Activated CD8-positive, alpha-beta memory T cell treated with anti-CD3 and anti-CD28 coated beads for 1 hour (primary cell): ENCODE results near the gene F2.
"Not testable (repeated sequence)": the region's sequence is repeated elsewhere in the genome, so short reads cannot be mapped to it uniquely, and the experiment has no call there.

ENCODE experiments used
- DNase-seq, 2 donors: peaks; one replicate each; pipeline ENCODE4 v3.0.0-alpha.2; 2020; ENCODE audit warnings: low read depth in 1 of 2; ENCODE audit errors: extremely low read depth in 1 of 2

F2 gene

GRCh38 chr11:46719048-46719542 is at the start of gene F2:
Gene F2, plus strand, starts transcription at chr11:46719213. Its CDS starts 23 bp downstream, at chr11:46719236.
- DNase-seq = no peak

- DNase-seq = no peak
These were observed 49.3 kb upstream of the F2 start for GRCh38 chr11:46669711-46670139.

GRCh38 chr11:46670521-46670920 is 48.5 kb upstream of the F2 start:
- DNase-seq = not testable (repeated sequence)

- DNase-seq = no peak
These were observed 47.1 kb upstream of the F2 start for GRCh38 chr11:46671958-46672315.

GRCh38 chr11:46672381-46672839 is 46.6 kb upstream of the F2 start:
- no peak for DNase-seq

GRCh38 chr11:46673713-46674462 is 45.1 kb upstream of the F2 start:
- no peak for DNase-seq

GRCh38 chr11:46674463-46675287 is 44.3 kb upstream of the F2 start:
- no peak for DNase-seq

GRCh38 chr11:46675288-46675851 is 43.6 kb upstream of the F2 start:
- no peak for DNase-seq

GRCh38 chr11:46675949-46676348 is 43.1 kb upstream of the F2 start:
- no peak for DNase-seq

- no peak for DNase-seq
These were observed 42.4 kb upstream of the F2 start for GRCh38 chr11:46676436-46677158.

GRCh38 chr11:46677169-46677568 is 41.8 kb upstream of the F2 start:
- DNase-seq = no peak

GRCh38 chr11:46677991-46678740 is 40.8 kb upstream of the F2 start:
- no peak for DNase-seq

GRCh38 chr11:46678741-46679130 is 40.3 kb upstream of the F2 start:
- no peak for DNase-seq

GRCh38 chr11:46679241-46680163 is 39.5 kb upstream of the F2 start:
- no peak for DNase-seq

GRCh38 chr11:46680164-46680760 is 38.8 kb upstream of the F2 start:
- DNase-seq = no peak

- DNase-seq = no peak
These were observed 38.2 kb upstream of the F2 start for GRCh38 chr11:46680815-46681214.

- no peak for DNase-seq
These were observed 37.2 kb upstream of the F2 start for GRCh38 chr11:46681814-46682213.
